Uterus (tissue), 4 donors: ENCODE data around the gene ZNF236. TPM values are rescaled to one million over a fixed set of nuclear protein-coding genes. Genes with fewer than 3 reads are reported as not detected.

Experiments used
- DNase-seq, 2 donors: peaks; one replicate each; pipeline ENCODE4 v3.0.0-alpha.2; 2019 to 2020
- H3K27ac ChIP-seq, 2 donors: fragments of 200-600 bp; sonication (generic); 1 replicate in 1 of 2; 2 replicates in 1 of 2; pipeline ENCODE4 v1.5.1; 2016 to 2018
- H3K27me3 ChIP-seq, 2 donors: fragments of 200-600 bp; sonication (generic); one replicate each; pipeline ENCODE4 v1.5.1; 2018 to 2019; ENCODE audit warnings: control low read depth in 1 of 2
- H3K36me3 ChIP-seq, 2 donors: fragments of 200-600 bp; sonication (generic); one replicate each; pipeline ENCODE4 v1.5.1; 2019; ENCODE audit warnings: control low read depth in 1 of 2
- H3K4me1 ChIP-seq, 2 donors: fragments of 200-600 bp; sonication (generic); one replicate each; pipeline ENCODE4 v1.5.1; 2018 to 2019; ENCODE audit warnings: control low read depth in 1 of 2
- H3K4me3 ChIP-seq, 2 donors: fragments of 200-600 bp; sonication (generic); 1 replicate in 1 of 2; 2 replicates in 1 of 2; pipeline ENCODE4 v1.5.1; 2018 to 2019; ENCODE audit warnings: mild to moderate bottlenecking in 1 of 2
- H3K9me3 ChIP-seq, 2 donors: fragments of 200-600 bp; sonication (generic); one replicate each; pipeline ENCODE4 v1.5.1; 2019; ENCODE audit warnings: control low read depth in 1 of 2
- CTCF ChIP-seq, 4 experiments: fragments of 200-600 bp in 2 of 4; fragments of 450-650 bp in 2 of 4; sonication (generic) in 2 of 4; IDR thresholded peaks; one replicate each; pipeline ENCODE4 v1.5.1; 2016 to 2019; ENCODE audit warnings: antibody characterized with exemption in 4 of 4, mild to moderate bottlenecking in 2 of 4, moderate library complexity in 1 of 4
- POLR2A ChIP-seq, 2 donors: fragments of 450-650 bp; IDR thresholded peaks; one replicate each; pipeline ENCODE4 v1.6.1; 2016; ENCODE audit warnings: antibody characterized with exemption in 2 of 2, mild to moderate bottlenecking in 1 of 2, moderate library complexity in 1 of 2
- intact Hi-C: fragments of 100-400 bp; cut with DNase I; formaldehyde crosslinking; loops from one replicate; pipeline ENCODE4 v1.15.1; 2023; ENCODE audit warnings: low total_unique reads
- total RNA-seq, 4 donors: library from RNA; depleted of rRNA in 3 of 4; stranded (reverse); fragments of >200 nt in 3 of 4; gene quantifications; one replicate each; pipeline versions ENCODE4 v1.1.0 to v1.2.4, GENCODE V29; 2014 to 2023
- donor health status: DM: yes; HTN: yes; CAD: no.

The ZNF236 gene
- total RNA-seq, 4 donors from 2014 or later, result 16.7 to 40.7 (median 22.9) TPM

- intact Hi-C loops, result no loop called here
- TF ChIP-seq CTCF (IDR thresholded peaks at IDR 0.05), result no peak
- TF ChIP-seq POLR2A (IDR thresholded peaks at IDR 0.05), result no peak
- no peak overlapping the region for H3K4me3 ChIP-seq
- H3K27ac ChIP-seq, result no peak overlapping the region
- no peak for DNase-seq
- H3K36me3 ChIP-seq, result no peaks in the 10 kb centered on the region
- H3K27me3 ChIP-seq, result no peaks in the 10 kb centered on the region
- H3K9me3 ChIP-seq, result no peaks in the 10 kb centered on the region
- H3K4me1 ChIP-seq, result no peaks in the 10 kb centered on the region
These were observed 148.6 kb downstream of the ZNF236 start for GRCh38 chr18:76970770-76971559.

- Histone ChIP-seq H3K9me3 (no peaks in the 10 kb centered on the region), H3K27ac (no peak overlapping the region), H3K36me3 (no peaks in the 10 kb centered on the region), H3K4me3 (no peak overlapping the region), H3K27me3 (no peaks in the 10 kb centered on the region), H3K4me1 (no peaks in the 10 kb centered on the region)
- TF ChIP-seq CTCF (IDR thresholded peaks at IDR 0.05) (no peak), POLR2A (IDR thresholded peaks at IDR 0.05) (no peak)
- intact Hi-C loops, result no loop called here
- DNase-seq, result no peak
These were observed 149.9 kb downstream of the ZNF236 start for GRCh38 chr18:76972241-76972640.

- no peak for DNase-seq
- no peaks in the 10 kb centered on the region for H3K4me1 ChIP-seq
- H3K27ac ChIP-seq, result no peak overlapping the region
- H3K4me3 ChIP-seq, result no peak overlapping the region
- no peaks in the 10 kb centered on the region for H3K27me3 ChIP-seq
- intact Hi-C loops, result no loop called here
- TF ChIP-seq CTCF (IDR thresholded peaks at IDR 0.05) (no peak), POLR2A (IDR thresholded peaks at IDR 0.05) (no peak)
- no peaks in the 10 kb centered on the region for H3K9me3 ChIP-seq
- H3K36me3 ChIP-seq, result no peaks in the 10 kb centered on the region
These were observed 150.6 kb downstream of the ZNF236 start for GRCh38 chr18:76972846-76973519.

- H3K4me1 ChIP-seq, result no peaks in the 10 kb centered on the region
- DNase-seq, result no peak
- TF ChIP-seq CTCF (IDR thresholded peaks at IDR 0.05) (no peak), POLR2A (IDR thresholded peaks at IDR 0.05) (no peak)
- H3K27ac ChIP-seq, result no peak overlapping the region
- no peaks in the 10 kb centered on the region for H3K9me3 ChIP-seq
- no peak overlapping the region for H3K4me3 ChIP-seq
- no peaks in the 10 kb centered on the region for H3K36me3 ChIP-seq
- no peaks in the 10 kb centered on the region for H3K27me3 ChIP-seq
- intact Hi-C loops, result no loop called here
These were observed 151.3 kb downstream of the ZNF236 start for GRCh38 chr18:76973520-76974266.

GRCh38 chr18:76974386-76974785 is 152.0 kb downstream of the ZNF236 start:
- H3K4me1 ChIP-seq, result no peaks in the 10 kb centered on the region
- TF ChIP-seq POLR2A (IDR thresholded peaks at IDR 0.05) (no peak), CTCF (IDR thresholded peaks at IDR 0.05) (no peak)
- no peak for DNase-seq
- H3K4me3 ChIP-seq, result no peak overlapping the region
- intact Hi-C loops, result no loop called here
- H3K9me3 ChIP-seq, result no peaks in the 10 kb centered on the region
- no peaks in the 10 kb centered on the region for H3K27me3 ChIP-seq
- no peak overlapping the region for H3K27ac ChIP-seq
- no peaks in the 10 kb centered on the region for H3K36me3 ChIP-seq
